Measurements from ENCODE around the gene PSMA8. TPM values are rescaled to one million over a fixed set of nuclear protein-coding genes. Genes with fewer than 3 reads are reported as not detected.

The PSMA8 gene
- total RNA-seq, 1 experiment from 2014 or later, result not detected

DNA sequence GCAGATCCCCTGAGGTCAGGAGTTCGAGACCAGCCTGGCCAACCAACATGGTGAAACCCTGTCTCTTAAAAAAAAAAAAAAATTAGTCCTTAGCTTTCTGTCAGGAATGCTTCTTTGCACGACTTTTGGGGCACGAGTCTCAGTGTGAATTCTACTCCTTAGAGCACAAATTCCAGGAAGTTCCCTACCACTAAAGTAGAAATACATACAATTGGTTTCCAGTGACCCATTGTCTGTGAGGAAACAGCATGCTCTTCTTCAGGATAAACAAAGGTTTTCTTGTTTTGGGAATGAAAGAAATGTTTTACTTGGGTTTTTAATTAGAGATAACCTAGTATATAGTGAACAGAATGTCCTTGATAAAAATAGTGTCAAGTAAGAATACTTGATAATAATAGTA, 23.7 kb downstream of the PSMA8 start:
- Mint-ChIP-seq H3K4me1 (no peaks in the 10 kb centered on the region), H3K27me3 (ENCODE audit: low read depth) (no peaks in the 10 kb centered on the region), H3K9me3 (no peaks in the 10 kb centered on the region), H3K27ac (no peak overlapping the region), H3K36me3 (no peaks in the 10 kb centered on the region), H3K4me3 (no peak overlapping the region)
- ChIA-PET CTCF (no interaction called here), POLR2A (no interaction called here)
- TF ChIP-seq SP1 (CRISPR knock-in tag; conservative IDR thresholded peaks at IDR 0.05) (no peak), ETV6 (CRISPR knock-in tag; IDR thresholded peaks at IDR 0.05) (no peak), SMAD4 (CRISPR knock-in tag; IDR thresholded peaks at IDR 0.05) (no peak), E2F4 (CRISPR knock-in tag; IDR thresholded peaks at IDR 0.05; ENCODE audit: borderline replicate concordance, low read depth) (no peak), GTF2I (CRISPR knock-in tag; conservative IDR thresholded peaks at IDR 0.05) (no peak), PRRX2 (CRISPR knock-in tag; IDR thresholded peaks at IDR 0.05) (no peak), NFE2L1 (CRISPR knock-in tag; IDR thresholded peaks at IDR 0.05) (no peak), NR1H2 (CRISPR knock-in tag; IDR thresholded peaks at IDR 0.05) (no peak), ZNF396 (CRISPR knock-in tag; IDR thresholded peaks at IDR 0.05; ENCODE audit: borderline replicate concordance) (no peak)
- TF ChIP-seq, protein P1, sequence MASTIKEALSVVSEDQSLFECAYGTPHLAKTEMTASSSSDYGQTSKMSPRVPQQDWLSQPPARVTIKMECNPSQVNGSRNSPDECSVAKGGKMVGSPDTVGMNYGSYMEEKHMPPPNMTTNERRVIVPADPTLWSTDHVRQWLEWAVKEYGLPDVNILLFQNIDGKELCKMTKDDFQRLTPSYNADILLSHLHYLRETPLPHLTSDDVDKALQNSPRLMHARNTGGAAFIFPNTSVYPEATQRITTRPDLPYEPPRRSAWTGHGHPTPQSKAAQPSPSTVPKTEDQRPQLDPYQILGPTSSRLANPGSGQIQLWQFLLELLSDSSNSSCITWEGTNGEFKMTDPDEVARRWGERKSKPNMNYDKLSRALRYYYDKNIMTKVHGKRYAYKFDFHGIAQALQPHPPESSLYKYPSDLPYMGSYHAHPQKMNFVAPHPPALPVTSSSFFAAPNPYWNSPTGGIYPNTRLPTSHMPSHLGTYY (CRISPR knock-in tag; IDR thresholded peaks at IDR 0.05), result no peak
- TF ChIP-seq, protein P2, sequence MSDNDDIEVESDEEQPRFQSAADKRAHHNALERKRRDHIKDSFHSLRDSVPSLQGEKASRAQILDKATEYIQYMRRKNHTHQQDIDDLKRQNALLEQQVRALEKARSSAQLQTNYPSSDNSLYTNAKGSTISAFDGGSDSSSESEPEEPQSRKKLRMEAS (CRISPR knock-in tag; IDR thresholded peaks at IDR 0.05), result no peak
- ATAC-seq (no peak), DNase-seq (ENCODE audit: low spot score) (no peak)

- POLR2A ChIA-PET, result no interaction called here
- no peak overlapping the region for H3K4me3 Mint-ChIP-seq
- CTCF ChIA-PET, result interaction anchor here (0.7 kb wide), 1 partner anchor 95 kb away, joined by 3 read pairs; no protein-coding TSS in a partner anchor
Observed at GRCh38 chr18:26159353-26159752, 25.7 kb downstream of the PSMA8 start.

More at GRCh38 chr18:26159353-26159752, 25.7 kb downstream of the PSMA8 start:
- no peaks in the 10 kb centered on the region for H3K27me3 Mint-ChIP-seq (ENCODE audit: low read depth)
- TF ChIP-seq ATF1 (CRISPR knock-in tag; IDR thresholded peaks at IDR 0.05) (no peak), CBFB (CRISPR knock-in tag; IDR thresholded peaks at IDR 0.05; ENCODE audit: low read depth) (no peak), TEAD1 (CRISPR knock-in tag; IDR thresholded peaks at IDR 0.05) (no peak), CDX4 (CRISPR knock-in tag; IDR thresholded peaks at IDR 0.05; ENCODE audit: borderline replicate concordance) (no peak), OVOL2 (CRISPR knock-in tag; IDR thresholded peaks at IDR 0.05; ENCODE audit: borderline replicate concordance) (no peak), MXD4 (CRISPR knock-in tag; IDR thresholded peaks at IDR 0.05; ENCODE audit: borderline replicate concordance) (no peak), HMGXB4 (CRISPR knock-in tag; IDR thresholded peaks at IDR 0.05) (no peak), ZNF671 (CRISPR knock-in tag; IDR thresholded peaks at IDR 0.05) (no peak), JAZF1 (CRISPR knock-in tag; IDR thresholded peaks at IDR 0.05) (no peak), ZNF138 (CRISPR knock-in tag; conservative IDR thresholded peaks at IDR 0.05) (no peak)
- TF ChIP-seq, protein P3, sequence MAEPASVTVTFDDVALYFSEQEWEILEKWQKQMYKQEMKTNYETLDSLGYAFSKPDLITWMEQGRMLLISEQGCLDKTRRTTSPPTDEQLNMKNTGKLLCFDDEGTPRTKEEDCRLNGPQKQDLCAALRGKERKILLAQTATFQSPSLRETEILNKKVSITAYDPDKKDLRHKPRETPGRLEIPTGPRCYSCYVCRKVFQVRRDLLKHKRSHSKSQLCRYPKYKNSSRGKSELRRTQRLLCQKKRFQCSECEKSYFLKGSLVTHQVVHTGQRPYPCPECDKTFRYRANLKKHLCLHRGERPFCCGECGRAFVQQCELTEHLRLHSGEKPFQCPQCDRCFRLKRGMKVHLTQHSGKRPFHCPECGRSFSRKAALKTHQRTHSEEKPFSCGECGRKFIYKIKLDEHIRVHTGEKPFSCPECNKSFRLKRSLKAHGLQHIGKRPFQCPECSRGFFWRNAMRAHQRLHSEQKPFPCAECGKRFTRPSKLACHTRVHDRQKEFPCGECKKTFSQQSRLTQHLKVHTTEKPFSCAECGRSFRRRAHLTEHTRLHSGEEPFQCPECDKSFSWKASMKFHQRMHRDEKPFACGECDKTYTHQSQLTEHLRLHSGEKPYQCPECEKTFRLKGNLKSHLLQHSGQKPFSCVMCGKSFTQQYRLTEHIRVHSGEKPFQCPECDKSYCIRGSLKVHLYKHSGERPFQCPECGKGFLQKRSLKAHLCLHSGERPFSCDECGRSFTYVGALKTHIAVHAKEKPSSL (CRISPR knock-in tag; conservative IDR thresholded peaks at IDR 0.05), result no peak
- TF ChIP-seq, protein P4, sequence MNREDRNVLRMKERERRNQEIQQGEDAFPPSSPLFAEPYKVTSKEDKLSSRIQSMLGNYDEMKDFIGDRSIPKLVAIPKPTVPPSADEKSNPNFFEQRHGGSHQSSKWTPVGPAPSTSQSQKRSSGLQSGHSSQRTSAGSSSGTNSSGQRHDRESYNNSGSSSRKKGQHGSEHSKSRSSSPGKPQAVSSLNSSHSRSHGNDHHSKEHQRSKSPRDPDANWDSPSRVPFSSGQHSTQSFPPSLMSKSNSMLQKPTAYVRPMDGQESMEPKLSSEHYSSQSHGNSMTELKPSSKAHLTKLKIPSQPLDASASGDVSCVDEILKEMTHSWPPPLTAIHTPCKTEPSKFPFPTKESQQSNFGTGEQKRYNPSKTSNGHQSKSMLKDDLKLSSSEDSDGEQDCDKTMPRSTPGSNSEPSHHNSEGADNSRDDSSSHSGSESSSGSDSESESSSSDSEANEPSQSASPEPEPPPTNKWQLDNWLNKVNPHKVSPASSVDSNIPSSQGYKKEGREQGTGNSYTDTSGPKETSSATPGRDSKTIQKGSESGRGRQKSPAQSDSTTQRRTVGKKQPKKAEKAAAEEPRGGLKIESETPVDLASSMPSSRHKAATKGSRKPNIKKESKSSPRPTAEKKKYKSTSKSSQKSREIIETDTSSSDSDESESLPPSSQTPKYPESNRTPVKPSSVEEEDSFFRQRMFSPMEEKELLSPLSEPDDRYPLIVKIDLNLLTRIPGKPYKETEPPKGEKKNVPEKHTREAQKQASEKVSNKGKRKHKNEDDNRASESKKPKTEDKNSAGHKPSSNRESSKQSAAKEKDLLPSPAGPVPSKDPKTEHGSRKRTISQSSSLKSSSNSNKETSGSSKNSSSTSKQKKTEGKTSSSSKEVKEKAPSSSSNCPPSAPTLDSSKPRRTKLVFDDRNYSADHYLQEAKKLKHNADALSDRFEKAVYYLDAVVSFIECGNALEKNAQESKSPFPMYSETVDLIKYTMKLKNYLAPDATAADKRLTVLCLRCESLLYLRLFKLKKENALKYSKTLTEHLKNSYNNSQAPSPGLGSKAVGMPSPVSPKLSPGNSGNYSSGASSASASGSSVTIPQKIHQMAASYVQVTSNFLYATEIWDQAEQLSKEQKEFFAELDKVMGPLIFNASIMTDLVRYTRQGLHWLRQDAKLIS (CRISPR knock-in tag; IDR thresholded peaks at IDR 0.05; ENCODE audit: borderline replicate concordance), result no peak
- ATAC-seq (no peak), DNase-seq (ENCODE audit: low spot score) (no peak)
- H3K27ac Mint-ChIP-seq, result no peak overlapping the region
- no peaks in the 10 kb centered on the region for H3K9me3 Mint-ChIP-seq
- no peaks in the 10 kb centered on the region for H3K36me3 Mint-ChIP-seq
- no peaks in the 10 kb centered on the region for H3K4me1 Mint-ChIP-seq
